ENCODE results near the gene ZNF555. TPM values are rescaled to one million over a fixed set of nuclear protein-coding genes. Genes with fewer than 3 reads are reported as not detected.
A peak's percentile ranks its signal among the peaks of the same experiment; 100 is the strongest.

The ZNF555 gene
- total and polyA plus RNA-seq, 9 of the 15 experiments (the other 6 are each of a cell fraction or from before 2014, with no cell fraction given) = 2.0 to 6.7 (median 5.4) TPM

DNA sequence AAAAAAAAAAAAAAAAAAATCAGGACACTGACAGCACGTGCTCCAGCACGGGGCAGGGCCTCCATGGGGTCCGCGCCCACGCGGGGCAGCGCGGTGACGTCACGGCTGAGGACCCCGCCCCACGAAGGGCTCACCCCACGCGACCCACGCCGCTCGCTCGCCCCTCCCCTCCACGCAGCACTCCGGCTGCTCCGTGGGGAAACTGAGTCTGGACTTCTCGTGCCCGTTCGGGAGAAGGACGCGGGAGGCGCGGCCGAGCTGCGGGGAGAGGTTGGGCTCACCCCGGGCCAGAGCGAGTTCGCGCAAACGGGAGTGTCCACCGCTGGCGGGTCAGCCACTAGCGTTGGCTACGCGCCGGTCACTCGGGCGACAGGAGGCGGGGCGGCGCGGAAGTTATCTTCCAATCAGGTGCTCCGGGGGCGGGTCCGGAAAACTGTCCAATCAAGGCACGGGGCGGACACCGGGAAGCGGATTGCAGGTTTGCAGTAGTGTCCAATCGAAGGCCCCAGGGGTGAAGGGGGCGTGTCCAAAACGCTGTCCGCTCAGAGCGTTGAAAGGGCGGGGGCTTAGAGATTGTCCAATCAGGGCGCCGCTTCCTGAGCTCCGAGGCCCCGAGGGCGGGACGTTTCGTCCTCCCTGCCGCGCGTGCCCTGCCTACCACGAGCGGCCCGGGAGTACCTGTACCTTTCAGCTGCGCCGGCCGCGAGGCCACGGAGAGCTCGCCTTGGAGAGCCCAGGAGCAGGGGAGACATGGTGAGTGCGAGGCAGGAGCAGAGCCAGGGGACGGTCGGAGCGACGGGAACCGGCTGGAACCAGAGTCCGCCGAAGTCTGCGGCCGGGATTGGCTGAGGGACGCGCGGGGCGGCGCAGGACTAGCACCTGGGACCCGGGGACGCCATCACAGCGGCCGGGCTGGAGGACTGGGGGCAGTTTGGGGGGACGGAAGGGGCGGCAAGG lies 59.3 kb downstream of the ZNF555 start, which contains the start of gene ZNF57 (continued):
- TF ChIP-seq ZNF174 (CRISPR knock-in tag; IDR thresholded peaks at IDR 0.05) (no peak), KLF10 (CRISPR knock-in tag; IDR thresholded peaks at IDR 0.05) (no peak), SMARCA4 (IDR thresholded peaks at IDR 0.05) (no peak), BHLHE40 (IDR thresholded peaks at IDR 0.05; ENCODE audit: low read length) (peak; percentile 71), ESRRB (CRISPR knock-in tag; IDR thresholded peaks at IDR 0.05; ENCODE audit: borderline replicate concordance) (no peak), HEY1 (CRISPR knock-in tag; IDR thresholded peaks at IDR 0.05; ENCODE audit: borderline replicate concordance) (no peak), CBFB (CRISPR knock-in tag; IDR thresholded peaks at IDR 0.05) (no peak), ATF4 (CRISPR knock-in tag; IDR thresholded peaks at IDR 0.05) (no peak), L3MBTL2 (IDR thresholded peaks at IDR 0.05) (peak; percentile 88), THRAP3 (IDR thresholded peaks at IDR 0.05; ENCODE audit: borderline replicate concordance) (no peak), ZNF239 (CRISPR knock-in tag; IDR thresholded peaks at IDR 0.05) (no peak), LCOR (CRISPR knock-in tag; IDR thresholded peaks at IDR 0.05) (no peak), NFXL1 (CRISPR knock-in tag; IDR thresholded peaks at IDR 0.05) (no peak), PATZ1 (CRISPR knock-in tag; IDR thresholded peaks at IDR 0.05; ENCODE audit: borderline replicate concordance) (no peak), NCOR1 (IDR thresholded peaks at IDR 0.05) (no peak), CBFA2T3 (IDR thresholded peaks at IDR 0.05) (no peak), ZFP30 (CRISPR knock-in tag; IDR thresholded peaks at IDR 0.05; ENCODE audit: borderline replicate concordance) (no peak), ZNF586 (CRISPR knock-in tag; conservative IDR thresholded peaks at IDR 0.05) (no peak), PRMT5 (CRISPR knock-in tag; IDR thresholded peaks at IDR 0.05) (no peak), ZNF311 (CRISPR knock-in tag; IDR thresholded peaks at IDR 0.05) (no peak), MEF2D (tag; conservative IDR thresholded peaks at IDR 0.05; ENCODE audit: low read depth) (no peak), FOXA1 (IDR thresholded peaks at IDR 0.05; ENCODE audit: borderline replicate concordance) (no peak), ZNF561 (CRISPR knock-in tag; conservative IDR thresholded peaks at IDR 0.05) (no peak), KDM1A (IDR thresholded peaks at IDR 0.05) (no peak)
- TF ChIP-seq, protein P1, sequence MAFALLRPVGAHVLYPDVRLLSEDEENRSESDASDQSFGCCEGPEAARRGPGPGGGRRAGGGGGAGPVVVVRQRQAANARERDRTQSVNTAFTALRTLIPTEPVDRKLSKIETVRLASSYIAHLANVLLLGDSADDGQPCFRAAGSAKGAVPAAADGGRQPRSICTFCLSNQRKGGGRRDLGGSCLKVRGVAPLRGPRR (CRISPR knock-in tag; IDR thresholded peaks at IDR 0.05) = no peak

Data from K562 (cell line).